CD4-positive, alpha-beta T cell treated with Interleukin-6 for 4 hours (primary cell): ENCODE measurements around the gene TDP1.
"Not testable (repeated sequence)": the region's sequence is repeated elsewhere in the genome, so short reads cannot be mapped to it uniquely, and the experiment has no call there.

ENCODE experiments used
- DNase-seq: peaks from one replicate; pipeline ENCODE4 v3.0.0-alpha.2; 2020; ENCODE audit warnings: mixed read lengths

TDP1 gene

DNA sequence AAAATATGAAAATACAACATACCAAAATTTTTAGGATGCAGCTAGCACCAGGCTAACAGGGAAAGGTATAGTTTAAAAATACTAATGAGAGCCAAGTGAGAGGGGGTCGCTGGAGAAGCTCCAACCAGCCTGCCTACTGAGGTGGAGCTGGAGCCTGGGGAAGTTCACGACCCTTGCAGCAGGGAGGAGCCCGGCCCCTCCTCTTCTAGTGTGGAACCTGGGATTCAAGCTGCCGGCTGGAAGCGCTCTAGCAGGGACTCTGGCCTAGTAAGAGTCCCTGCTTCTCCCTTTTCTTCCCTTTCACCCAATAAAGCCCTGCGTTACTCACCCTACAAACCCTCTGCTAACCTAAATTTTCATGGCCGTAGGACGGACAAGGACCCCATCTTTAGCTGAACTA is 101.1 kb downstream of the TDP1 start:
- no peak for DNase-seq

- no peak for DNase-seq
These were observed 103.2 kb downstream of the TDP1 start for GRCh38 chr14:90058876-90059458.

GRCh38 chr14:90060312-90060964 is 104.7 kb downstream of the TDP1 start:
- DNase-seq: peak; percentile 32

DNA sequence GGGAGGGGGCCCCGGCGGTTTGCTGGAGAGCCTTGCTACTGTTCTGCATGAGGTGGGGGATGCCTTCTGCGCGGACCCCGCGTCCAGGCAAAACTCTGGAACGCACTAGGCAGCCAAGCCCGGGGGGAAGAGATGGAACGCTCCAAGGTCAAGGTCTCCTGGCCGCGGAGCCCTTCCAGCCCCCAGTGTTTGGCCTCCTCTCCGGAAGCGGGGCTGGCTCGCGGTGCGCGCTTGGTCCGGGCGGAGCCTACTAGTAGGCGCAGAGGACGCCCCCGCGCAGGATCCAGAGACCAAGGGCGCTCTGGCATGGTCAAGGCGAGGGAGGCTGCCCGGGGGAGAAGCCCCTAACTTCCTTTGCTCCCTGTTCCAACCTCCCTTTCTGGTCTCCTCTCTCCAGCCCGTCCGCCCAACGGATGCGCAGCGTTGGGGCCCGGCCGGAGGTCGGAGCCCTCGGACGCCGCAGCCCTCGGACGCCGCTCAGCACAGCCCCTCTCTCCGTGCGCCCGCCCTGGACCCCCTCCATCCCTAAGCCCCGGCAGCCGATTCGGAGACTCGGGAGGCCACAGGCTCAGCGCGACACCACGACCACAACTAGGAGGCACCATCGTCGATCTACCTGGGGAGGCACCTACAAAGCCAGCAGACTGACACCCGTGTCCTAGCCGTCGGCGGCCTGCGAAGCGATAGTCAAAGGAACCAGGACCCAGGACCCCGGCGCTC is 105.4 kb downstream of the TDP1 start:
- no peak for DNase-seq

GRCh38 chr14:90061685-90062126 is 106.0 kb downstream of the TDP1 start, which contains the start of gene KCNK13:
Gene KCNK13 (plus strand): TSS chr14:90061994. CDS start chr14:90062206, 212 bp downstream.
- no peak for DNase-seq

GRCh38 chr14:90062127-90062794 is 106.5 kb downstream of the TDP1 start:
- DNase-seq: no peak

DNA sequence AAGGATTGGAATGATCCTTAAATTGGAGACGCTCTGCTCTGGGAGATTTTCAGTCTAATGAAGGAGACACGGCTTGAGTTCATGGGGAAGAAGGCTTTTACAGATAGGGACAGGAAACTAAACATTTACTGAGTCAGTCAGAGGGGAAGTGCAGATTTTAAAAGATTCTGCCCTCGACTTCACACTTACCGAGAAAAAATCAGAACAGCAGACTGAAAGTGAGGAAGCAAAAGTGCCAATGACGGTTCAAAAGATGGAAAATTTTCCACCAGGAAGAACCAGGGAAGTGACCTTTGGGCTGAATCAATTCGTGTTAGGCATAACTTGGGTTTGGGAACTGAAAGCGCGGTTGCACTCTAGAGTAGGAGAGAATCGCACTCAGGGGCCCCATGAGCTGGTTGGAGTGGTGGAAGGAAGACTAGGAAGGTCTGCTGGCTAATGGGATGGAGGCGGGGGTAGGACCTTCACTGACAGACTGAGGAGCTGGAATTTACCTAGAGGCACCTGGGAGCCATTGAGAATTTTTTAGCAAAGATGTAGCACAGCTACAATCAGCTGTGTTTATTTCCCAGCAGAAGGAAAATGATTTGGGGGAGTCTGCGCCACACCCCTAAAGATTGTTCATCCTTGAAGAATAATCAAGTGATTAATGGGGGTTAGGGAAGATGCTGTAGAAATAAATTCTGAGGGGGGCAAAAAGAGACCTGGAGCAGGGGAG is 107.3 kb downstream of the TDP1 start:
- DNase-seq: no peak

DNA sequence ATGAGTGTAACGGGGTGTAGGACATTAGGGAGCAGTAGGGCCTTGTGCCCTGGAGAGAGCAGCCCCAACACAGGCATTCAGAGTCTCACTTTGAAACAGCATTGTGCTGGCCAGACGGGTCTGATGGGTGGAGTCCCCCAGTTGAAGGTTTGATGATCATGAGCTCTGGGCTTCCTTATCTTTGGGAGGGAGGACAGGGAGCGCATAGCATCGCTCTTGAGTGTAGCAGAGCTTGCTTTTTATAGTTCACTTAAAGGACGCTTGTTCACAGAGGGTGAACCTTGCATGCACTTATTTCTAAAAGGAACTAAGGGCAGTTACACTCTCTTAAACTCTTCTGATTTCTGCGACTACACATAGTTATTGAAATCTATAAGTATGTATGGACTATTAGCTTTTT is 116.6 kb downstream of the TDP1 start:
- DNase-seq: no peak

- DNase-seq: no peak
These were observed 123.8 kb downstream of the TDP1 start for GRCh38 chr14:90079576-90079975.

DNA sequence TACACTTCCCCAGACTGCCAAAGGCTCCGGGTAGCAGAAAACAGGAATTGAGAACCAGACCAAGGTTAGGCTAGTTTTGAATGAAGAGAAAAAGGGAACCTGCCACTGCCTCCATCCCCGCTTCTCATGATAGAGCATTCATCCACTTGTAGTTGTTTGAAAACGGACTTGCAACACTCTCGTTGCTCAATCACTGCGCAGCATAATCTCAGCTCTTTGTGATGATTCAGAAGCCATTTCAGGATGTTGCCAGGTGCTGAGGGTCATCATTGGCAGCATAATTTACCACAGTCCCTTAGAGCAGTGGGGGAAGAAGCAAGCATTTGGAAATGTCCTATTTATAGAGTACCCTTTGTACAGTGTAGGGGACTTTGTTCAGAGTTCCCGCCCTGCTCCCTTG is 131.7 kb downstream of the TDP1 start:
- no peak for DNase-seq

GRCh38 chr14:90088176-90088575 is 132.4 kb downstream of the TDP1 start:
- DNase-seq: no peak

GRCh38 chr14:90089486-90089885 is 133.8 kb downstream of the TDP1 start:
- DNase-seq: not testable (repeated sequence)

DNA sequence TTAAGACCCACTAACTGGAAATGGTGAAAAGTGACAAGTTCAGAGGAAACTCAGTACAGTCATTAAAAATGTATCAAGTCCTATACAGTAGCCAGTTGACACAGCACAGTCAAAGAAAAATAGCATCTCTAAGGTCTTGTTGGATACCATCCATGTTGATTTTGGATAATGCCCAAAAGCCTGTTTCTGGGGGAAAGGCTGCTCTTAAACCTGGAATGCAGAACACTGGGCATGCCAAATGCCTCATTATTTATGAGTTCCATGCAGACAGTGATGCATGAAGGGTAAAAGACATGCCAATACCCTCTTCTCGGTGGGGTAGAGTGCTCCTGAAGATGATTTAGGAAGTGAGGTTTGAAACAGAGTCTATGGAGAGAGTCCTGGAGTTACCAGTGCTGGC is 135.7 kb downstream of the TDP1 start:
- no peak for DNase-seq

GRCh38 chr14:90093942-90094595 is 138.3 kb downstream of the TDP1 start:
- DNase-seq: no peak
